HepG2 (cell line): ENCODE data around the gene UBQLN1. TPM values are rescaled to one million over a fixed set of nuclear protein-coding genes. Genes with fewer than 3 reads are reported as not detected.

Experiments used
- ATAC-seq: fragments of 200-7000 bp; cut with Tn5 transposase; 3 replicates; pipeline ENCODE4 v1.9.1; 2020; ENCODE audit warnings: mild to moderate bottlenecking, moderate library complexity
- BruUV-seq: library from RNA; stranded (reverse); fragments of 400-500 nt; replicated peaks from 2 replicates; lab custom pipeline; 2021; lab: Mats Ljungman, UMichigan
- CTCF ChIA-PET: fragments of 300-600 bp; formaldehyde crosslinking; extraction: SDS; loops from one replicate; lab custom pipeline; 2021; ENCODE audit warnings: low total read pairs, inconsistent platforms, low intra/inter-chr PET ratio; lab: Yijun Ruan, JAX
- POLR2A ChIA-PET: fragments of 350-600 bp; sonication (Branson Sonifier 250); formaldehyde crosslinking; loops from one replicate; lab custom pipeline; 2020; ENCODE audit warnings: antibody characterized with exemption, inconsistent platforms; lab: Yijun Ruan, JAX
- DNase-seq: peaks from one replicate; pipeline ENCODE4 v3.0.0-alpha.2; 2015; ENCODE audit warnings: low spot score
- FAIRE-seq: peaks from 3 replicates; lab custom pipeline; 2011; peaks lifted over from hg19 to GRCh38; lab: Jason Lieb, UNC
- H2AFZ ChIP-seq: one replicate; pipeline ENCODE4 v1.6.1; 2011; ENCODE audit warnings: low read length, inconsistent platforms
- H3K27ac ChIP-seq: fragments of 300-600 bp; 3 replicates; pipeline ENCODE4 v1.8.0; 2011; ENCODE audit warnings: mixed run types, mild to moderate bottlenecking, mixed read lengths, low read length, inconsistent platforms; ENCODE audit not compliant: insufficient read depth; ENCODE audit errors: extremely low read length
- H3K27me3 ChIP-seq, 2 experiments: fragments of 200-600 bp in 1 of 2; 2 replicates in 1 of 2; 3 replicates in 1 of 2; pipeline versions ENCODE4 v1.6.0 to v1.8.0; 2011; ENCODE audit warnings: low read length in 2 of 2, mild to moderate bottlenecking in 2 of 2, moderate library complexity in 2 of 2, inconsistent platforms in 1 of 2; ENCODE audit not compliant: insufficient read depth in 2 of 2, control insufficient read depth in 1 of 2
- H3K36me3 ChIP-seq, 2 experiments: fragments of 200-600 bp in 1 of 2; replicated peaks in 1 of 2; 2 replicates in 1 of 2; 3 replicates in 1 of 2; pipeline versions ENCODE4 v1.5.1 to v1.8.0; 2011; ENCODE audit warnings: low read length in 2 of 2, inconsistent platforms in 1 of 2; ENCODE audit not compliant: insufficient read depth in 2 of 2, control insufficient read depth in 1 of 2
- H3K4me1 ChIP-seq: 2 replicates; pipeline ENCODE4 v1.5.1; 2012; ENCODE audit warnings: low read length, inconsistent platforms; ENCODE audit not compliant: insufficient read depth
- H3K4me2 ChIP-seq: 2 replicates; pipeline ENCODE4 v1.6.0; 2011; ENCODE audit warnings: low read depth, low read length, inconsistent platforms
- H3K4me3 ChIP-seq, 3 experiments: fragments of 200-600 bp in 1 of 3; sonication (generic), shearing (Covaris generic) in 1 of 3; replicated peaks in 1 of 3; 2 replicates each; pipeline ENCODE4 v1.5.1; 2011 to 2016; ENCODE audit warnings: low read length in 3 of 3, inconsistent platforms in 2 of 3, low read depth in 2 of 3, mild to moderate bottlenecking in 2 of 3, control low read depth in 1 of 3, mixed read lengths in 1 of 3; ENCODE audit not compliant: insufficient read depth in 1 of 3
- H3K79me2 ChIP-seq: one replicate; pipeline ENCODE4 v1.6.1; 2011; ENCODE audit warnings: low read length, inconsistent platforms; ENCODE audit not compliant: insufficient read depth
- H3K9ac ChIP-seq: 2 replicates; pipeline ENCODE4 v1.6.0; 2011; ENCODE audit warnings: mild to moderate bottlenecking, low read depth, low read length, inconsistent platforms; ENCODE audit not compliant: insufficient read depth
- H3K9me3 ChIP-seq: 2 replicates; pipeline ENCODE4 v1.5.1; 2012; ENCODE audit warnings: mild to moderate bottlenecking, low read length
- H4K20me1 ChIP-seq: 2 replicates; pipeline ENCODE4 v1.6.0; 2011; ENCODE audit warnings: inconsistent platforms, mild to moderate bottlenecking, low read length, moderate library complexity; ENCODE audit not compliant: insufficient read depth
- SCMH1 ChIP-seq: sonication (generic); formaldehyde crosslinking; IDR thresholded peaks from 2 replicates; pipeline ENCODE4 v1.9.0; 2021; ENCODE audit warnings: missing genetic modification reagents, mild to moderate bottlenecking, borderline replicate concordance
- ZBTB38 ChIP-seq: sonication (generic); formaldehyde crosslinking; IDR thresholded peaks from 2 replicates; pipeline ENCODE4 v1.5.1; 2020; ENCODE audit warnings: mild to moderate bottlenecking, missing genetic modification reagents
- ZFYVE20 ChIP-seq: sonication (generic); formaldehyde crosslinking; IDR thresholded peaks from 2 replicates; pipeline ENCODE4 v1.8.0; 2023; ENCODE audit warnings: low read depth, mild to moderate bottlenecking, moderate library complexity, missing genetic modification reagents, borderline replicate concordance
- ZNF614 ChIP-seq: IDR thresholded peaks from 2 replicates; pipeline ENCODE4 v1.6.1; 2018; ENCODE audit warnings: missing biosample characterization, missing genetic modification reagents, inconsistent platforms, borderline replicate concordance
- WGBS: methylation state at CpG from one replicate; pipeline ENCODE4 v1.1.6; 2017; ENCODE audit warnings: low lambda C conversion rate; 5-methylcytosine and 5-hydroxymethylcytosine counted together
- in situ Hi-C: cut with HindIII; loops from 2 replicates; pipeline ENCODE4 v1.10.0; 2017; ENCODE audit warnings: low pct_unique_long_range_greater_than_20kb; ENCODE audit not compliant: extremely low pct_ligation_motif_present
- intact Hi-C: fragments of 100-400 bp; cut with micrococcal nuclease; formaldehyde crosslinking; loops from one replicate; pipeline ENCODE4 v1.10.0; 2022; ENCODE audit not compliant: unreplicated experiment
- polyA plus RNA-seq, 8 experiments: library from polyadenylated mRNA; depleted of rRNA in 3 of 8; stranded (reverse) in 7 of 8; unstranded in 1 of 8; fragments of >200 nt; fragmentation: Illumina TruSeq in 4 of 8; extraction: Trizol in 4 of 8; gene quantifications; 2 replicates each; pipeline versions ENCODE4 v1.2.1 to v1.2.3, GENCODE V29; 2011 to 2016; ENCODE audit warnings: low read depth in 4 of 8, missing spikeins in 1 of 8, mixed read lengths in 1 of 8; ENCODE audit not compliant: insufficient read depth in 1 of 8
- total RNA-seq, 5 experiments: library from RNA; depleted of rRNA; stranded (reverse); fragments of >200 nt; fragmentation: Illumina TruSeq; extraction: Trizol; gene quantifications; 2 replicates each; pipeline ENCODE4 v1.2.3, GENCODE V29; 2016; ENCODE audit warnings: low read depth in 1 of 5
- TF ChIP-seq, protein P1 (sequence below), 2 experiments: fragments of 450-650 bp in 1 of 2; sonication (generic) in 1 of 2; formaldehyde crosslinking; IDR thresholded peaks; 2 replicates each; pipeline versions ENCODE4 v1.5.0 to v1.8.0; 2020 to 2022; ENCODE audit warnings: mild to moderate bottlenecking in 1 of 2, missing genetic modification reagents in 1 of 2
- TF ChIP-seq, protein P2 (sequence below): sonication (generic); formaldehyde crosslinking; IDR thresholded peaks from 2 replicates; pipeline ENCODE4 v1.8.0; 2022; ENCODE audit warnings: mild to moderate bottlenecking, missing genetic modification reagents; ENCODE audit not compliant: insufficient replicate concordance
- TF ChIP-seq, protein P3 (sequence below): sonication (generic); formaldehyde crosslinking; IDR thresholded peaks from 2 replicates; pipeline ENCODE4 v1.8.0; 2022; ENCODE audit warnings: mild to moderate bottlenecking, missing genetic modification reagents, moderate library complexity

Gene UBQLN1
- total and polyA plus RNA-seq, 2 of the 13 experiments (the other 11 are each of a cell fraction or from before 2014, with no cell fraction given), result 78.1 to 83.8 TPM

DNA sequence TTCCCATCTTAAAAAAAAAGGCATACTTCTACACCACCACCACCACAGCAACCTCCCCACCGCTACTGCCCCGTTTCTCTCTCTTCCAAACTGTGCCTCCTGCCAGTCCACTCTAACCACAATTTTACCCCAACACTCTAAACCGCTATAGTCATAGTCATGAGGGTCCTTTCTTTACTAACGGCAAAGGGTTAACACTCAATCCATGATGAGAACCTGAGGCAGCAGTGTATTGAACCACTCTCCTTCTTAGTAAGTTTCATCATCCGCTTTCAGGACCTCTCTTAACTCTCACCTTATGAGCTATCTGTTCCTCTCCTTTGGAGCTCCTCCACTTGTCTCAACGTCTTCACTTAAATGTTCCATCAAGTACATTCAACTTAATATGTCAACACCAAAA, 50.8 kb downstream of the UBQLN1 start:
- ChIA-PET POLR2A (no interaction called here), CTCF (no interaction called here)
- intact Hi-C loops (no loop called here), in situ Hi-C loops (no loop called here)
- 98% methylated on average over 6 of the region's 6 CpGs for WGBS
- H3K79me2 ChIP-seq, result no peaks in the 10 kb centered on the region
- H3K36me3 ChIP-seq, result peaks cover 11 to 71% of the 10 kb centered on the region in 2 experiments
- no peaks in the 10 kb centered on the region for H3K4me1 ChIP-seq
- H3K27ac ChIP-seq, result no peak overlapping the region
- TF ChIP-seq ZBTB38 (no peak), SCMH1 (CRISPR knock-in tag) (no peak), ZNF614 (no peak), ZFYVE20 (CRISPR knock-in tag) (no peak)
- TF ChIP-seq, protein P1, sequence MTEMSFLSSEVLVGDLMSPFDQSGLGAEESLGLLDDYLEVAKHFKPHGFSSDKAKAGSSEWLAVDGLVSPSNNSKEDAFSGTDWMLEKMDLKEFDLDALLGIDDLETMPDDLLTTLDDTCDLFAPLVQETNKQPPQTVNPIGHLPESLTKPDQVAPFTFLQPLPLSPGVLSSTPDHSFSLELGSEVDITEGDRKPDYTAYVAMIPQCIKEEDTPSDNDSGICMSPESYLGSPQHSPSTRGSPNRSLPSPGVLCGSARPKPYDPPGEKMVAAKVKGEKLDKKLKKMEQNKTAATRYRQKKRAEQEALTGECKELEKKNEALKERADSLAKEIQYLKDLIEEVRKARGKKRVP (CRISPR knock-in tag; IDR thresholded peaks at IDR 0.05), result no peak
- TF ChIP-seq, protein P2, sequence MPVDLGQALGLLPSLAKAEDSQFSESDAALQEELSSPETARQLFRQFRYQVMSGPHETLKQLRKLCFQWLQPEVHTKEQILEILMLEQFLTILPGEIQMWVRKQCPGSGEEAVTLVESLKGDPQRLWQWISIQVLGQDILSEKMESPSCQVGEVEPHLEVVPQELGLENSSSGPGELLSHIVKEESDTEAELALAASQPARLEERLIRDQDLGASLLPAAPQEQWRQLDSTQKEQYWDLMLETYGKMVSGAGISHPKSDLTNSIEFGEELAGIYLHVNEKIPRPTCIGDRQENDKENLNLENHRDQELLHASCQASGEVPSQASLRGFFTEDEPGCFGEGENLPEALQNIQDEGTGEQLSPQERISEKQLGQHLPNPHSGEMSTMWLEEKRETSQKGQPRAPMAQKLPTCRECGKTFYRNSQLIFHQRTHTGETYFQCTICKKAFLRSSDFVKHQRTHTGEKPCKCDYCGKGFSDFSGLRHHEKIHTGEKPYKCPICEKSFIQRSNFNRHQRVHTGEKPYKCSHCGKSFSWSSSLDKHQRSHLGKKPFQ, result no peak
- TF ChIP-seq, protein P3, sequence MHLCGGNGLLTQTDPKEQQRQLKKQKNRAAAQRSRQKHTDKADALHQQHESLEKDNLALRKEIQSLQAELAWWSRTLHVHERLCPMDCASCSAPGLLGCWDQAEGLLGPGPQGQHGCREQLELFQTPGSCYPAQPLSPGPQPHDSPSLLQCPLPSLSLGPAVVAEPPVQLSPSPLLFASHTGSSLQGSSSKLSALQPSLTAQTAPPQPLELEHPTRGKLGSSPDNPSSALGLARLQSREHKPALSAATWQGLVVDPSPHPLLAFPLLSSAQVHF (CRISPR knock-in tag), result no peak
- H3K9me3 ChIP-seq, result no peaks in the 10 kb centered on the region
- H2AFZ ChIP-seq, result no peak overlapping the region
- no peaks in the 10 kb centered on the region for H3K27me3 ChIP-seq
- FAIRE-seq (no peak), ATAC-seq (no peak), DNase-seq (no peak)
- no peaks in the 10 kb centered on the region for H4K20me1 ChIP-seq
- no TSS peak for BruUV-seq
- no peak overlapping the region for H3K4me3 ChIP-seq
- H3K4me2 ChIP-seq, result no peak overlapping the region
- no peak overlapping the region for H3K9ac ChIP-seq
